GM12878 (cell line): ENCODE results near the gene MAN1B1. TPM values are rescaled to one million over a fixed set of nuclear protein-coding genes. Genes with fewer than 3 reads are reported as not detected.

Experiments used
- CBFB ChIP-seq: IDR thresholded peaks from 2 replicates; pipeline ENCODE4 v1.6.1; 2016; ENCODE audit warnings: antibody characterized with exemption, low read depth
- CEBPB ChIP-seq, 2 experiments: fragments of 150-350 bp in 1 of 2; IDR thresholded peaks; 2 replicates each; pipeline ENCODE4 v1.6.1; 2012 to 2014; ENCODE audit warnings: low read depth in 2 of 2, low read length in 2 of 2, borderline replicate concordance in 1 of 2, inconsistent platforms in 1 of 2
- CHD1 ChIP-seq: IDR thresholded peaks from 2 replicates; pipeline ENCODE4 v1.6.1; 2012; ENCODE audit warnings: low read depth, low read length, improper control_type of control experiment
- GABPA ChIP-seq: IDR thresholded peaks from 2 replicates; pipeline ENCODE4 v1.6.1; 2014; ENCODE audit warnings: antibody characterized with exemption, low read depth, mild to moderate bottlenecking, inconsistent platforms
- GATAD2B ChIP-seq: fragments of 450-650 bp; conservative IDR thresholded peaks from 2 replicates; pipeline ENCODE4 v1.6.1; 2017; ENCODE audit warnings: low read depth, mild to moderate bottlenecking, moderate library complexity
- HDGF ChIP-seq: fragments of 450-650 bp; IDR thresholded peaks from 2 replicates; pipeline ENCODE4 v1.6.1; 2016; ENCODE audit warnings: antibody characterized with exemption
- IKZF1 ChIP-seq: fragments of 450-650 bp; conservative IDR thresholded peaks from 2 replicates; pipeline ENCODE4 v1.6.1; 2017; ENCODE audit warnings: antibody characterized with exemption, mild to moderate bottlenecking
- LARP7 ChIP-seq: fragments of 450-650 bp; IDR thresholded peaks from 2 replicates; pipeline ENCODE4 v1.6.1; 2017; ENCODE audit warnings: mild to moderate bottlenecking
- MTA2 ChIP-seq: fragments of 450-650 bp; IDR thresholded peaks from 2 replicates; pipeline ENCODE4 v1.6.1; 2016; ENCODE audit warnings: low read depth, mild to moderate bottlenecking, moderate library complexity
- NR2C1 ChIP-seq: fragments of 450-650 bp; IDR thresholded peaks from 2 replicates; pipeline ENCODE4 v1.6.1; 2017; ENCODE audit warnings: antibody characterized with exemption, mild to moderate bottlenecking, moderate library complexity
- RB1 ChIP-seq: fragments of 450-650 bp; formaldehyde crosslinking; IDR thresholded peaks from 2 replicates; pipeline ENCODE4 v1.6.1; 2017; ENCODE audit warnings: mild to moderate bottlenecking, borderline replicate concordance
- RELA ChIP-seq: fragments of 450-650 bp; IDR thresholded peaks from 2 replicates; pipeline ENCODE4 v1.8.0; 2014; ENCODE audit warnings: borderline replicate concordance; ENCODE audit not compliant: partially characterized antibody
- RUNX3 ChIP-seq: IDR thresholded peaks from 2 replicates; pipeline ENCODE4 v1.6.1; 2012; ENCODE audit warnings: low read length, inconsistent platforms
- SKIL ChIP-seq: fragments of 450-650 bp; IDR thresholded peaks from 2 replicates; pipeline ENCODE4 v1.6.1; 2017; ENCODE audit warnings: mild to moderate bottlenecking, low read depth, inconsistent platforms; ENCODE audit not compliant: poor library complexity, severe bottlenecking
- ZNF384 ChIP-seq: IDR thresholded peaks from 2 replicates; pipeline ENCODE4 v1.6.1; 2012; ENCODE audit warnings: low read depth, mild to moderate bottlenecking, low read length, improper control_type of control experiment, borderline replicate concordance
- polyA plus RNA-seq, 11 experiments: library from polyadenylated mRNA; depleted of rRNA in 4 of 11; unstranded in 6 of 11; stranded (reverse) in 5 of 11; fragments of >200 nt; fragmentation: Nextera tagmentation in 4 of 11; fragmentation: Illumina TruSeq in 1 of 11; extraction: Ambion mirVana in 4 of 11; extraction: Trizol in 1 of 11; gene quantifications; 1 replicate in 1 of 11; 2 replicates in 10 of 11; pipeline versions ENCODE4 v1.2.1 to v1.2.3, GENCODE V29; 2011 to 2016; ENCODE audit warnings: inconsistent platforms in 2 of 11, missing spikeins in 2 of 11, low read depth in 1 of 11
- total RNA-seq, 4 experiments: library from RNA; depleted of rRNA in 3 of 4; stranded (reverse); fragments of >200 nt in 3 of 4; fragmentation: Illumina TruSeq in 1 of 4; extraction: Trizol in 1 of 4; gene quantifications; 2 replicates each; pipeline versions ENCODE4 v1.2.1 to v1.2.3, GENCODE V29; 2013 to 2021
- TF ChIP-seq, protein P1 (sequence below): fragments of 450-650 bp; conservative IDR thresholded peaks from 2 replicates; pipeline ENCODE4 v1.6.1; 2017; ENCODE audit warnings: mild to moderate bottlenecking, moderate library complexity
- TF ChIP-seq, protein P2 (sequence below): fragments of 450-650 bp; IDR thresholded peaks from 2 replicates; pipeline ENCODE4 v1.6.1; 2018; ENCODE audit warnings: borderline replicate concordance, mild to moderate bottlenecking; ENCODE audit not compliant: partially characterized antibody
- TF ChIP-seq, protein P3 (sequence below): fragments of 450-650 bp; IDR thresholded peaks from 2 replicates; pipeline ENCODE4 v1.6.1; 2018; ENCODE audit warnings: mild to moderate bottlenecking, low read depth, moderate library complexity; ENCODE audit not compliant: partially characterized antibody

The MAN1B1 gene
- total and polyA plus RNA-seq, 10 of the 15 experiments (the other 5 are each of a cell fraction or from before 2014, with no cell fraction given), result 0.71 to 34.1 (median 22.7) TPM

- TF ChIP-seq, protein P1, sequence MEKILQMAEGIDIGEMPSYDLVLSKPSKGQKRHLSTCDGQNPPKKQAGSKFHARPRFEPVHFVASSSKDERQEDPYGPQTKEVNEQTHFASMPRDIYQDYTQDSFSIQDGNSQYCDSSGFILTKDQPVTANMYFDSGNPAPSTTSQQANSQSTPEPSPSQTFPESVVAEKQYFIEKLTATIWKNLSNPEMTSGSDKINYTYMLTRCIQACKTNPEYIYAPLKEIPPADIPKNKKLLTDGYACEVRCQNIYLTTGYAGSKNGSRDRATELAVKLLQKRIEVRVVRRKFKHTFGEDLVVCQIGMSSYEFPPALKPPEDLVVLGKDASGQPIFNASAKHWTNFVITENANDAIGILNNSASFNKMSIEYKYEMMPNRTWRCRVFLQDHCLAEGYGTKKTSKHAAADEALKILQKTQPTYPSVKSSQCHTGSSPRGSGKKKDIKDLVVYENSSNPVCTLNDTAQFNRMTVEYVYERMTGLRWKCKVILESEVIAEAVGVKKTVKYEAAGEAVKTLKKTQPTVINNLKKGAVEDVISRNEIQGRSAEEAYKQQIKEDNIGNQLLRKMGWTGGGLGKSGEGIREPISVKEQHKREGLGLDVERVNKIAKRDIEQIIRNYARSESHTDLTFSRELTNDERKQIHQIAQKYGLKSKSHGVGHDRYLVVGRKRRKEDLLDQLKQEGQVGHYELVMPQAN, result no peak
- TF ChIP-seq, protein P2, sequence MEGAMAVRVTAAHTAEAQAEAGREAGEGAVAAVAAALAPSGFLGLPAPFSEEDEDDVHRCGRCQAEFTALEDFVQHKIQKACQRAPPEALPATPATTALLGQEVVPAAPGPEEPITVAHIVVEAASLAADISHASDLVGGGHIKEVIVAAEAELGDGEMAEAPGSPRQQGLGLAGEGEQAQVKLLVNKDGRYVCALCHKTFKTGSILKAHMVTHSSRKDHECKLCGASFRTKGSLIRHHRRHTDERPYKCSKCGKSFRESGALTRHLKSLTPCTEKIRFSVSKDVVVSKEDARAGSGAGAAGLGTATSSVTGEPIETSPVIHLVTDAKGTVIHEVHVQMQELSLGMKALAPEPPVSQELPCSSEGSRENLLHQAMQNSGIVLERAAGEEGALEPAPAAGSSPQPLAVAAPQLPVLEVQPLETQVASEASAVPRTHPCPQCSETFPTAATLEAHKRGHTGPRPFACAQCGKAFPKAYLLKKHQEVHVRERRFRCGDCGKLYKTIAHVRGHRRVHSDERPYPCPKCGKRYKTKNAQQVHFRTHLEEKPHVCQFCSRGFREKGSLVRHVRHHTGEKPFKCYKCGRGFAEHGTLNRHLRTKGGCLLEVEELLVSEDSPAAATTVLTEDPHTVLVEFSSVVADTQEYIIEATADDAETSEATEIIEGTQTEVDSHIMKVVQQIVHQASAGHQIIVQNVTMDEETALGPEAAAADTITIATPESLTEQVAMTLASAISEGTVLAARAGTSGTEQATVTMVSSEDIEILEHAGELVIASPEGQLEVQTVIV, result peak; percentile 26
- peak; percentile 23 for TF ChIP-seq RELA
- no peak for TF ChIP-seq CEBPB (IDR thresholded peaks at IDR 0.05; ENCODE audit: borderline replicate concordance in 1 of 2, low read depth in 2 of 2, low read length in 2 of 2)
- TF ChIP-seq, protein P3, sequence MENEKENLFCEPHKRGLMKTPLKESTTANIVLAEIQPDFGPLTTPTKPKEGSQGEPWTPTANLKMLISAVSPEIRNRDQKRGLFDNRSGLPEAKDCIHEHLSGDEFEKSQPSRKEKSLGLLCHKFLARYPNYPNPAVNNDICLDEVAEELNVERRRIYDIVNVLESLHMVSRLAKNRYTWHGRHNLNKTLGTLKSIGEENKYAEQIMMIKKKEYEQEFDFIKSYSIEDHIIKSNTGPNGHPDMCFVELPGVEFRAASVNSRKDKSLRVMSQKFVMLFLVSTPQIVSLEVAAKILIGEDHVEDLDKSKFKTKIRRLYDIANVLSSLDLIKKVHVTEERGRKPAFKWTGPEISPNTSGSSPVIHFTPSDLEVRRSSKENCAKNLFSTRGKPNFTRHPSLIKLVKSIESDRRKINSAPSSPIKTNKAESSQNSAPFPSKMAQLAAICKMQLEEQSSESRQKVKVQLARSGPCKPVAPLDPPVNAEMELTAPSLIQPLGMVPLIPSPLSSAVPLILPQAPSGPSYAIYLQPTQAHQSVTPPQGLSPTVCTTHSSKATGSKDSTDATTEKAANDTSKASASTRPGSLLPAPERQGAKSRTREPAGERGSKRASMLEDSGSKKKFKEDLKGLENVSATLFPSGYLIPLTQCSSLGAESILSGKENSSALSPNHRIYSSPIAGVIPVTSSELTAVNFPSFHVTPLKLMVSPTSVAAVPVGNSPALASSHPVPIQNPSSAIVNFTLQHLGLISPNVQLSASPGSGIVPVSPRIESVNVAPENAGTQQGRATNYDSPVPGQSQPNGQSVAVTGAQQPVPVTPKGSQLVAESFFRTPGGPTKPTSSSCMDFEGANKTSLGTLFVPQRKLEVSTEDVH, result peak; percentile 98
- TF ChIP-seq NR2C1, result no peak
- no peak for TF ChIP-seq LARP7
- peak; percentile 82 for TF ChIP-seq RUNX3
- TF ChIP-seq ZNF384, result peak; percentile 98
- peak; percentile 68; the same call in 1 of the 2 replicates for TF ChIP-seq RB1
- peak; percentile 58; the same call in 1 of the 2 replicates for TF ChIP-seq HDGF
- peak; percentile 32 for TF ChIP-seq SKIL
- TF ChIP-seq GATAD2B, result peak; percentile 32; the same call in 1 of the 2 replicates
- peak; percentile 59; the same call in 1 of the 2 replicates for TF ChIP-seq CBFB
- TF ChIP-seq IKZF1, result peak; percentile 50
- peak; percentile 87 for TF ChIP-seq GABPA
- peak; percentile 40; the same call in 1 of the 2 replicates for TF ChIP-seq MTA2
- TF ChIP-seq CHD1, result no peak
These were observed 40.7 kb downstream of the MAN1B1 start (continued) for GRCh38 chr9:137127301-137128157.
